Spleen (tissue), 11 donors: Measurements from ENCODE around the gene KIF1C. TPM values are rescaled to one million over a fixed set of nuclear protein-coding genes. Genes with fewer than 3 reads are reported as not detected.

ENCODE experiments used
- DNase-seq: peaks from one replicate; pipeline ENCODE4 v3.0.0-alpha.2; 2020
- H3K27ac ChIP-seq, 8 donors: fragments of 200-600 bp; sonication (generic) in 7 of 8; 1 replicate in 4 of 8; 2 replicates in 4 of 8; pipeline versions ENCODE4 v1.5.0 to v1.8.0; 2016 to 2021; ENCODE audit warnings: inconsistent platforms in 4 of 8, mild to moderate bottlenecking in 4 of 8, moderate library complexity in 1 of 8
- H3K27me3 ChIP-seq, 7 donors: fragments of 200-600 bp; sonication (generic) in 6 of 7; replicated peaks in 1 of 7; 1 replicate in 4 of 7; 2 replicates in 3 of 7; pipeline versions ENCODE4 v1.5.0 to v1.8.0; 2016 to 2021; ENCODE audit warnings: inconsistent platforms in 3 of 7, mild to moderate bottlenecking in 1 of 7
- H3K36me3 ChIP-seq, 6 donors: fragments of 200-600 bp; sonication (generic) in 5 of 6; 1 replicate in 4 of 6; 2 replicates in 2 of 6; pipeline versions ENCODE4 v1.5.0 to v1.8.0; 2016 to 2021; ENCODE audit warnings: inconsistent platforms in 2 of 6
- H3K4me1 ChIP-seq, 6 donors: fragments of 200-600 bp; sonication (generic) in 5 of 6; 1 replicate in 3 of 6; 2 replicates in 3 of 6; pipeline versions ENCODE4 v1.5.0 to v1.8.0; 2016 to 2021; ENCODE audit warnings: inconsistent platforms in 3 of 6
- H3K4me3 ChIP-seq, 8 donors: fragments of 200-600 bp; sonication (generic) in 7 of 8; 1 replicate in 4 of 8; 2 replicates in 4 of 8; pipeline versions ENCODE4 v1.5.0 to v1.8.0; 2016 to 2021; ENCODE audit warnings: inconsistent platforms in 4 of 8, mild to moderate bottlenecking in 4 of 8, moderate library complexity in 2 of 8
- H3K9me3 ChIP-seq, 8 donors: fragments of 200-600 bp; sonication (generic) in 7 of 8; 1 replicate in 4 of 8; 2 replicates in 4 of 8; pipeline versions ENCODE4 v1.5.0 to v1.8.0; 2016 to 2021; ENCODE audit warnings: inconsistent platforms in 4 of 8
- POLR2A ChIP-seq, 3 donors: fragments of 450-650 bp; IDR thresholded peaks; one replicate each; pipeline ENCODE4 v1.5.1; 2017; ENCODE audit warnings: antibody characterized with exemption in 3 of 3, mild to moderate bottlenecking in 1 of 3
- POLR2AphosphoS5 ChIP-seq, 3 donors: sonication (generic); formaldehyde crosslinking; IDR thresholded peaks; one replicate each; pipeline ENCODE4 v1.5.1; 2017; ENCODE audit warnings: antibody characterized with exemption in 3 of 3
- WGBS, 5 donors: extraction: QIAGEN DNeasy Blood & Tissue Kit in 3 of 5; methylation state at CpG; one replicate each; pipeline versions ENCODE4 v1.1.5 to v1.1.7; 2013 to 2018; 5-methylcytosine and 5-hydroxymethylcytosine counted together
- intact Hi-C: fragments of 100-400 bp; cut with DNase I; formaldehyde crosslinking; loops from one replicate; pipeline ENCODE4 v1.15.0; 2023; ENCODE audit warnings: low total_unique reads
- polyA plus RNA-seq, 3 donors: library from polyadenylated mRNA; stranded (reverse); fragments of 200-250 nt; gene quantifications; one replicate each; pipeline ENCODE4 v1.2.1, GENCODE V29; 2013
- total RNA-seq, 7 donors: library from RNA; depleted of rRNA in 3 of 7; stranded (reverse); fragments of >200 nt in 3 of 7; fragmentation: NEBNext Ultra II Directional in 4 of 7; extraction: Animal tissue kit (Norgen Biotek cat#: 25700) in 4 of 7; gene quantifications; one replicate each; pipeline versions ENCODE4 v1.1.0 to v1.2.1, GENCODE V29; 2016 to 2021
- TF ChIP-seq, protein P1 (sequence below), 11 experiments: fragments of 200-600 bp in 7 of 11; fragments of 450-650 bp in 4 of 11; sonication (generic) in 4 of 11; IDR thresholded peaks in 8 of 11; conservative IDR thresholded peaks in 3 of 11; 1 replicate in 7 of 11; 2 replicates in 4 of 11; pipeline versions ENCODE4 v1.4.0 to v1.8.0; 2016 to 2021; ENCODE audit warnings: antibody characterized with exemption in 11 of 11, inconsistent platforms in 4 of 11, mild to moderate bottlenecking in 1 of 11
- donor health status: healthy with polysubstance abuse.
- donor health status: DM: no; HTN: no; CAD: no; lungs with moderate emphysema.
- donor health status: DM: no; HTN: no; CAD: no.
- donor health status: Bipolar disorder and iron deficiency.
- donor health status: healthy.
- donor health status: DM: no; HTN: no; CAD: no.
- donor health status: DM: yes; HTN: yes; CAD: no.

Gene KIF1C
- total and polyA plus RNA-seq, 10 donors, result 11.9 to 141 (median 64.8) TPM

DNA sequence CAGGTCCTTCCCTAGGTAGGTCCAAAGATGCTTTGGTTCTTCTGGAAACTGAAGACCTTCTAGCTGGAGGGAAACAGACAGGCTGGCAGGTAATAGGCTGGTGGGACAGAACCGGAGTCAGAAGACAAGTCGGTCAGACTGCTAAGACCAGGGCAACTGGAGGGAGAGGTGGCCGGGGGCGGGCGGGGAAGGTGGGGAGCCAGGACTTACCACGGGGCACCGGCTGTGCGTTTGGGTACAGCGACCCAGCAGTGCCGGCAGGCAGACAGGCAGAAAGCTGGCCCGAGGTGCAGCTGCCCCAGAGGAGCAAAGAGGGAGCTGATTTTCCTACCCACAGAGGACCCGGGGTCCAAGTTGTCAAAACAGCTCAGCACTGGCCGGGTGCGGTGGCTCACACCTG is 36.9 kb downstream of the KIF1C start:
- WGBS, 5 donors, result 89 to 95% (median 91%) methylated on average over 14 of the region's 14 CpGs
- DNase-seq, result no peak
- intact Hi-C loops, result no loop called here
- Histone ChIP-seq H3K4me1 (peaks cover 7 to 48% (median 28%) of the 10 kb centered on the region in 6 donors), H3K4me3 (no peak overlapping the region), H3K27ac (no peak overlapping the region), H3K36me3 (no peaks in the 10 kb centered on the region), H3K27me3 (peaks cover 0 to 29% (median 6%) of the 10 kb centered on the region in 7 donors), H3K9me3 (no peaks in the 10 kb centered on the region)
- TF ChIP-seq POLR2A (IDR thresholded peaks at IDR 0.05), result no peak

DNA sequence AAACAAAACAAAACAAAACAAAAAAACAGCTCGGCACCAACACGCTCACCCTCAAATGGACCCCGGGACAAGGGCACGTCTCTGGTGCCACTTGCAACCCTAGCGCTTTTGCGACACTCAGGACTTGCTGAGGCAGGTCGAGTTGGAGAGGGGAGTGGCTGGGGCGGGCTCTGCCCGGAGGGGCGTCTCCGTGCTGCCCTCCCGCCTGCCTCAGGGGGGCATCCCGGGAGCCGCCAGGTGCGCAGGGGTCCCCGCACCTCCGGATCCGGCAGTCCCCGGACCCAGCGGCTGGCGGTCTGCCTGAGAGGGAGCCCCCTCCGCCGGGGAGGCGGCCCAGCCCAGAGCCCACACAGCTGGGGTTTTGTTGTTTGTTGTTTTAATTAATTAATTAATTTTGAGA is 37.6 kb downstream of the KIF1C start, which contains the start of gene SLC52A1:
TSS of gene SLC52A1 (minus strand) at position 112 of the 400 bp plus-strand sequence. CDS start 820 bp downstream, outside the sequence.
- Histone ChIP-seq H3K36me3 (no peaks in the 10 kb centered on the region), H3K27ac (no peak within 1 kb of the TSS), H3K27me3 (peaks cover 0 to 29% (median 6%) of the 10 kb centered on the region in 7 donors), H3K9me3 (no peaks in the 10 kb centered on the region), H3K4me3 (peak within 1 kb of the TSS in 2 of 8 donors; percentile 20 to 52), H3K4me1 (peaks cover 7 to 41% (median 24%) of the 10 kb centered on the region in 6 donors)
- no peak for TF ChIP-seq POLR2AphosphoS5 (IDR thresholded peaks at IDR 0.05)
- intact Hi-C loops, result no loop called here
- DNase-seq, result no peak
- 6 to 22% (median 12%) methylated on average over 18 to 24 of the region's 24 CpGs for whole genome bisulfite sequencing, 5 donors

DNA sequence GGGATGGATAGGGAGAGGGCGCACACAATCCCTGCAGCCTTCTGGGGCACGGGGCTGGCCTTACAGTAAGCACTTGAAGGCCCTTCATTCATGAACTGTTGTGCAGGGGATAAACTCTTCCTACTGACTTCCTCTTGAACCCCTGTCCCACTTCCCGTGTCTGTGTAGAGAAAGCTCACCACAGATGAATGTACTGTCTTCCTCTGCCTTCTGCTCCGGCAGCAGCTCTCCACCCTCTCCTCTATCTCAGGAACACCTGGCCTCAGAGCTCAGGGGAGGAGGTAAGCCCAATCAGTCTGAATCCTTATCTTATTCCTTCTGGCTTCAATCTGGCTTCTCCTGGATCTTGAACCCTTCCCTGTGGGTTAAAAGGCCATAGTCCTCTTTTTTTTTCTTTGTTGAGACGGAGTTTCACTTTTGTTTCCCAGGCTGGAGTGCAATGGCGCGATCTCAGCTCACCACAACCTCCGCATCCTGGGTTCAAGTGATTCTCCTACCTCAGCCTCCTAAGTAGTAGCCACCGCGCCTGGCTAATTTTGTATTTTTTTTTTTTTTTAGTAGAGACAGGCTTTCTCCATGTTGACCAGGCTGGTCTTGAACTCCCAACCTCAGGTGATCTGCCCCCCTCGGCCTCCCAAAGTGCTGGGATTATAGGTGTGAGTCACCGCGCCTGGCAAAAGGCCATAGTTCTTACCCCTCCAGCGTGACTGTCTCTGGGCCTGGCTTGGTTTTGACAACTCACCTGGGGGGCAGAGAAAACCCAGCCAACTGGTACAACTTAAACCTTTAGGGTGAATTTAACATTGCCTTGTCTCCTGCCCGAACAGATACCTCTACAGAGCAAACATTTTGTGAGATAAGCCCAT is 44.6 kb downstream of the KIF1C start:
- H3K9me3 ChIP-seq, result no peaks in the 10 kb centered on the region
- intact Hi-C loops, result no loop called here
- H3K27me3 ChIP-seq, result no peaks in the 10 kb centered on the region
- peak overlapping the region in 4 of 8 donors; percentile 13 to 52 (median 25) for H3K4me3 ChIP-seq
- peak overlapping the region in 5 of 8 donors; percentile 10 to 69 (median 55) for H3K27ac ChIP-seq
- 74 to 81% (median 78%) methylated on average over 15 of the region's 15 CpGs for WGBS, 5 donors
- TF ChIP-seq POLR2A (IDR thresholded peaks at IDR 0.05) (no peak), POLR2AphosphoS5 (IDR thresholded peaks at IDR 0.05) (peak in 1 of 3 donors; percentile 15)
- no peak for DNase-seq
- H3K4me1 ChIP-seq, result peaks cover 0 to 25% (median 2%) of the 10 kb centered on the region in 6 donors
- no peaks in the 10 kb centered on the region for H3K36me3 ChIP-seq

DNA sequence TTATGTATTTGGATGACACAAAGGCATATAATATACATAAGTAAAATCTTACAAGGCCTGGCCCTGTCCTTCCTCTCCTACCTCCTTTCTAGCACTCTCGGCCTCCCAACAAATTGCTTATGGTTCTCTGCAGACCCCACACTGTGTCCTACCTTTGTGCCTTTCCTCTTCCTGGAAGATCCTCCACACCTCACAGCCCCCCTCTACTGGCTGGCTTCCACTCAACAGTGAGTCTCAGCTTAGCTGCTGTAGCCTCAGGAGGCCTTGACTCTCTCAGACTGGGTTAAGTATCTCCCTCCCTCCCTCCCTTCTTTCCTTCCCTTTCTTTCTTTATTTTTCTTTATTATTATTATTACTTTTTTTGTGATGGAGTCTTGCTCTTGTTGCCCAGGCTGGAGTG is 45.8 kb downstream of the KIF1C start:
- H3K27ac ChIP-seq, result no peak overlapping the region
- no peak overlapping the region for H3K4me3 ChIP-seq
- intact Hi-C loops, result no loop called here
- H3K27me3 ChIP-seq, result no peaks in the 10 kb centered on the region
- peaks cover 0 to 36% (median 9%) of the 10 kb centered on the region in 6 donors for H3K4me1 ChIP-seq
- H3K36me3 ChIP-seq, result no peaks in the 10 kb centered on the region
- WGBS, 5 donors, result 91 to 100% (median 97%) methylated on average over 1 of the region's 1 CpG
- no peak for DNase-seq
- no peaks in the 10 kb centered on the region for H3K9me3 ChIP-seq
- TF ChIP-seq POLR2AphosphoS5 (IDR thresholded peaks at IDR 0.05) (no peak), POLR2A (IDR thresholded peaks at IDR 0.05) (no peak)
- TF ChIP-seq, protein P1, sequence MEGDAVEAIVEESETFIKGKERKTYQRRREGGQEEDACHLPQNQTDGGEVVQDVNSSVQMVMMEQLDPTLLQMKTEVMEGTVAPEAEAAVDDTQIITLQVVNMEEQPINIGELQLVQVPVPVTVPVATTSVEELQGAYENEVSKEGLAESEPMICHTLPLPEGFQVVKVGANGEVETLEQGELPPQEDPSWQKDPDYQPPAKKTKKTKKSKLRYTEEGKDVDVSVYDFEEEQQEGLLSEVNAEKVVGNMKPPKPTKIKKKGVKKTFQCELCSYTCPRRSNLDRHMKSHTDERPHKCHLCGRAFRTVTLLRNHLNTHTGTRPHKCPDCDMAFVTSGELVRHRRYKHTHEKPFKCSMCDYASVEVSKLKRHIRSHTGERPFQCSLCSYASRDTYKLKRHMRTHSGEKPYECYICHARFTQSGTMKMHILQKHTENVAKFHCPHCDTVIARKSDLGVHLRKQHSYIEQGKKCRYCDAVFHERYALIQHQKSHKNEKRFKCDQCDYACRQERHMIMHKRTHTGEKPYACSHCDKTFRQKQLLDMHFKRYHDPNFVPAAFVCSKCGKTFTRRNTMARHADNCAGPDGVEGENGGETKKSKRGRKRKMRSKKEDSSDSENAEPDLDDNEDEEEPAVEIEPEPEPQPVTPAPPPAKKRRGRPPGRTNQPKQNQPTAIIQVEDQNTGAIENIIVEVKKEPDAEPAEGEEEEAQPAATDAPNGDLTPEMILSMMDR (IDR thresholded peaks at IDR 0.05 in 8 of 11, conservative IDR thresholded peaks at IDR 0.05 in 3 of 11), result no peak

DNA sequence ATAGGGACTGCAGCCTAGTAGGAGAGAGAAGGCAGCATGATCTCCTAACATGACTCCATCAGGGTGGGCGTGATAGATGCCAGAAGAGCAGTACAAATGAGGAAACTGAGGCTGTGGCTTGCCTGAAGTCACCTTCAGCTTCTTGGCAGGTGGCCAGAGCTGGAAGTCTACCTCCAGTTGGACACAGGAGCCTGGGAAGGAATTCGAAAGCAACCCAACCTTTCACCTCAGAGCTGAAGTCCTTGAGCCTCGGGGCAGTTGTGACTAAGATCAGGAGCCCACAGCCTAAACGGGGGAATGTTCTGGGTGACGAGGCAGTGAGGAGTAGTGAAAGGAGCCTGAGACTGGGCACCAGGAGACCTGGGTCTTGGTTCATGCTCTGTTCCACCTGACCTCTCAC is 46.9 kb downstream of the KIF1C start:
- Histone ChIP-seq H3K9me3 (no peaks in the 10 kb centered on the region), H3K4me1 (peaks cover 4 to 47% (median 18%) of the 10 kb centered on the region in 6 donors), H3K36me3 (no peaks in the 10 kb centered on the region), H3K4me3 (no peak overlapping the region), H3K27ac (peak overlapping the region in 2 of 8 donors; percentile 2 to 26), H3K27me3 (no peaks in the 10 kb centered on the region)
- WGBS, 5 donors, result 74 to 89% (median 85%) methylated on average over 5 of the region's 5 CpGs
- DNase-seq, result no peak
- intact Hi-C loops, result no loop called here
- no peak for TF ChIP-seq POLR2A (IDR thresholded peaks at IDR 0.05)
- no peak for TF ChIP-seq POLR2AphosphoS5 (IDR thresholded peaks at IDR 0.05)
- TF ChIP-seq, protein P1 (IDR thresholded peaks at IDR 0.05 in 8 of 11, conservative IDR thresholded peaks at IDR 0.05 in 3 of 11), result no peak
